ENCODE measurements around the gene GHDC. TPM values are rescaled to one million over a fixed set of nuclear protein-coding genes. Genes with fewer than 3 reads are reported as not detected.

GHDC gene
- total and polyA plus RNA-seq, 2 of the 13 experiments (the other 11 are each of a cell fraction or from before 2014, with no cell fraction given), result 15.4 to 22.5 TPM

DNA sequence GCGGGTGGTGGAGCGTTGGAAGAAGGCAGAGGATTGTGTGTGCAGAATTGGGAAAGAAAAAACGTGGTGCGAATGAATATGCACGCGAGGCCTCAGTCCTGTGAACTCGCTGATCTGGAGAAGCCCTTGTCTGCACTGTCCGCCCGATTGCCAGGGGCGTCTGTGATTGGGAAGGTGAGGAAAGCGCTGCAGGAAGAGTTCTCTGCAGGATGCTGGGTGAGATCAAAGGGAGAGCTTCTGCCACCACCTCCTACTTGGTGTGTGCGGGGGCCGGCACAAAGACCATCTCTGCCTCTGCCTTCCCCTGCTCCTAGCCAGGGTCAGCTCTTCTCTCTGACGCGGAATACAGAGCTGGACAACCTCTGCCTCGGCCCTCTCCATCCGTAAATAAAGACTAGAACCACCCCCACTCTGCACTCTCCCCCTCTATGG is 38.7 kb downstream of the GHDC start:
- in situ Hi-C loops (cut with HindIII; ENCODE audit: extremely low pct_ligation_motif_present, low pct_unique_long_range_greater_than_20kb) (no loop called here), intact Hi-C loops (cut with micrococcal nuclease; ENCODE audit: unreplicated experiment) (loop anchor here (5.0 kb wide), 1 partner anchor 33 kb away; the partner anchor contains the start of genes HSPB9 and KAT2A)
- no peak for DNase-seq (ENCODE audit: low spot score)
- Histone ChIP-seq H3K79me2 (ENCODE audit: insufficient read depth, low read length) (peaks cover 38% of the 10 kb centered on the region), H3K9ac (ENCODE audit: insufficient read depth, low read depth, low read length) (no peak overlapping the region), H3K27me3 (ENCODE audit: control insufficient read depth in 1 of 2, insufficient read depth in 2 of 2, low read length in 2 of 2) (no peaks in the 10 kb centered on the region; a peak in 1 of 5 replicates), H3K4me2 (ENCODE audit: low read depth, low read length) (peak overlapping the region; percentile 46), H2AFZ (ENCODE audit: low read length) (no peak overlapping the region), H3K4me1 (ENCODE audit: insufficient read depth, low read length) (peaks cover 56% of the 10 kb centered on the region), H3K9me3 (ENCODE audit: low read length) (no peaks in the 10 kb centered on the region), H4K20me1 (ENCODE audit: insufficient read depth, low read length) (peaks cover 5% of the 10 kb centered on the region; the same call in 1 of the 2 replicates), H3K27ac (ENCODE audit: extremely low read length, insufficient read depth, low read length) (no peak overlapping the region), H3K4me3 (replicated peaks in 1 of 3; ENCODE audit: insufficient read depth in 1 of 3, low read depth in 2 of 3, low read length in 3 of 3) (peak overlapping the region in 1 of 3 experiments; percentile 39; a peak in 1 of 6 replicates), H3K36me3 (replicated peaks in 1 of 2; ENCODE audit: control insufficient read depth in 1 of 2, insufficient read depth in 2 of 2, low read length in 2 of 2) (peaks cover 1 to 8% of the 10 kb centered on the region in 2 experiments; a peak in 2 of 5 replicates)
- ChIA-PET CTCF (ENCODE audit: low intra/inter-chr PET ratio, low total read pairs) (no interaction called here), POLR2A (no interaction called here)
- TF ChIP-seq, protein P1, sequence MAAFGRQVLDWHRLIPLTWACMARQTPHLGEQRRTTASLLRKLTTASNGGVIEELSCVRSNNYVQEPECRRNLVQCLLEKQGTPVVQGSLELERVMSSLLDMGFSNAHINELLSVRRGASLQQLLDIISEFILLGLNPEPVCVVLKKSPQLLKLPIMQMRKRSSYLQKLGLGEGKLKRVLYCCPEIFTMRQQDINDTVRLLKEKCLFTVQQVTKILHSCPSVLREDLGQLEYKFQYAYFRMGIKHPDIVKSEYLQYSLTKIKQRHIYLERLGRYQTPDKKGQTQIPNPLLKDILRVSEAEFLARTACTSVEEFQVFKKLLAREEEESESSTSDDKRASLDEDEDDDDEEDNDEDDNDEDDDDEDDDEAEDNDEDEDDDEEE (CRISPR knock-in tag; IDR thresholded peaks at IDR 0.05), result 0 out of 2 replicates have a peak, but pooled peaks have one; percentile 35
- TF ChIP-seq ZNF772 (CRISPR knock-in tag; IDR thresholded peaks at IDR 0.05) (0 out of 2 replicates have a peak, but pooled peaks have one; percentile 20), TCF12 (IDR thresholded peaks at IDR 0.05) (no peak), TCF12 (CRISPR knock-in tag; IDR thresholded peaks at IDR 0.05) (peak; percentile 32; the same call in 1 of the 2 replicates), ZNF556 (CRISPR knock-in tag; IDR thresholded peaks at IDR 0.05; ENCODE audit: borderline replicate concordance) (no peak), ZNF501 (CRISPR knock-in tag; IDR thresholded peaks at IDR 0.05) (0 out of 2 replicates have a peak, but pooled peaks have one; percentile 6), ZNF678 (CRISPR knock-in tag; IDR thresholded peaks at IDR 0.05) (no peak), ZNF616 (CRISPR knock-in tag; IDR thresholded peaks at IDR 0.05; ENCODE audit: low read depth) (0 out of 2 replicates have a peak, but pooled peaks have one; percentile 44), ZNF563 (CRISPR knock-in tag; IDR thresholded peaks at IDR 0.05) (peak; percentile 63; the same call in 1 of the 2 replicates)
- 77% methylated on average over 17 of the region's 17 CpGs for WGBS (ENCODE audit: low lambda C conversion rate)
- no peak for ATAC-seq
- no TSS peak for BruUV-seq (replicated peaks)
- FAIRE-seq, result no peak
